GM12873 (cell line): Measurements from ENCODE around the gene ELK1.

ENCODE experiments used
- TF ChIP-seq, protein P1 (sequence below): IDR thresholded peaks from 2 replicates; pipeline ENCODE4 v1.5.1; 2012; ENCODE audit warnings: low read depth, mild to moderate bottlenecking, moderate library complexity, low read length, control low read depth; ENCODE audit not compliant: insufficient read depth; ENCODE audit errors: missing control alignments

The ELK1 gene

GRCh38 chrX:47638816-47639215, 11.5 kb downstream of the ELK1 start:
- TF ChIP-seq, protein P1, sequence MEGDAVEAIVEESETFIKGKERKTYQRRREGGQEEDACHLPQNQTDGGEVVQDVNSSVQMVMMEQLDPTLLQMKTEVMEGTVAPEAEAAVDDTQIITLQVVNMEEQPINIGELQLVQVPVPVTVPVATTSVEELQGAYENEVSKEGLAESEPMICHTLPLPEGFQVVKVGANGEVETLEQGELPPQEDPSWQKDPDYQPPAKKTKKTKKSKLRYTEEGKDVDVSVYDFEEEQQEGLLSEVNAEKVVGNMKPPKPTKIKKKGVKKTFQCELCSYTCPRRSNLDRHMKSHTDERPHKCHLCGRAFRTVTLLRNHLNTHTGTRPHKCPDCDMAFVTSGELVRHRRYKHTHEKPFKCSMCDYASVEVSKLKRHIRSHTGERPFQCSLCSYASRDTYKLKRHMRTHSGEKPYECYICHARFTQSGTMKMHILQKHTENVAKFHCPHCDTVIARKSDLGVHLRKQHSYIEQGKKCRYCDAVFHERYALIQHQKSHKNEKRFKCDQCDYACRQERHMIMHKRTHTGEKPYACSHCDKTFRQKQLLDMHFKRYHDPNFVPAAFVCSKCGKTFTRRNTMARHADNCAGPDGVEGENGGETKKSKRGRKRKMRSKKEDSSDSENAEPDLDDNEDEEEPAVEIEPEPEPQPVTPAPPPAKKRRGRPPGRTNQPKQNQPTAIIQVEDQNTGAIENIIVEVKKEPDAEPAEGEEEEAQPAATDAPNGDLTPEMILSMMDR: no peak

DNA sequence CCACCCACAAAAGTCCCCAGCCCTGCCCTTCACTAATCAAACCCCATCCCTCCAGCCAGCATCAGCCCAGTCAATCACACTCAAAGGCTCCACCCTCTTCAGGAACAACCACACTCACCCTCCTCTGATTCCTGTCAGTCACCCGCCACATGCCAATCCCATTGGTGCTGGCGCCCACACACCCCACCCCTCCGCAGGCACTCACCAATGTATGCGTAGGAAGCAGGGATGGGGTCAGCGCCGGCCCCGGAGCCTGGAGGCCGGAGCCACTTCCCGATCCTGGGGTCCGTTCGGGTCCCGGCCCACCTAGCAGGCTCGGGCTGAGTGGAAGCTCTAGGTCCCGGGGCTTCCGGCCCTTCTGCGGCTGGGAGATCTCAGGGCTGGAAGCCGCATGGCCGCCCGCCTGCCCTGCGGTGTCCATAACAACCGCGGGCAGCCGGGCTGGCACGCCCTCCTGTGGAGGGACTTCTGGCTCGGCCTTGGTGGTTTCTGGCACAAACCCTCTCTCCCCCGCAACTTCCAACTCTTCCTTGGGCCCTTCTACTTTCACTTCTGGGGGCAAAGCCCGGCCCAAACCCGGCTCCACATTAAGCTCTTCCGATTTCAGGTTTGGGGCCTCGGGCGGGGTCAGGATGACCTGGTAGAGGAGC, 12.7 kb downstream of the ELK1 start:
- TF ChIP-seq, protein P1: no peak

GRCh38 chrX:47634871-47635575, 15.3 kb downstream of the ELK1 start:
- TF ChIP-seq, protein P1: no peak

- TF ChIP-seq, protein P1: no peak
These were observed 16.4 kb downstream of the ELK1 start for GRCh38 chrX:47633689-47634590.

DNA sequence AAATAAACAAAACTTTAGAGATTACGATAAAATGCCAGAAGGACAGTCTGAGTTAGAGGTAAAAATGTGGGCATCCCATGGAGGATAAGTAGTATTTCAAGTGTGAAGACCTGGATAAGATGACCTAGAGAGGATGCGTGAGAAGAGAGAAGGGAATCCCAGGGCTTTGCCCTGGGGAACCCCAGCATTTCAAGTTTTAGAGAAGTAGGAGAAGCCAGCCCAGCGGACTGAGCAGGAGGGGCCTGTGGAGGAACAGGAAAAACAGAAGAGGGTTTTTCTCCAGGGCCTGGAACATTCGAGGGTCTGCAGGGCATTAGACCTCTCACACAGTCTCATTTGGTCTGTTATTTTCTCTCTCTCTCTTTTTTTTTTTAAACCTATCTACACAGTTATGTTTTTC, 17.7 kb downstream of the ELK1 start:
- TF ChIP-seq, protein P1: no peak

DNA sequence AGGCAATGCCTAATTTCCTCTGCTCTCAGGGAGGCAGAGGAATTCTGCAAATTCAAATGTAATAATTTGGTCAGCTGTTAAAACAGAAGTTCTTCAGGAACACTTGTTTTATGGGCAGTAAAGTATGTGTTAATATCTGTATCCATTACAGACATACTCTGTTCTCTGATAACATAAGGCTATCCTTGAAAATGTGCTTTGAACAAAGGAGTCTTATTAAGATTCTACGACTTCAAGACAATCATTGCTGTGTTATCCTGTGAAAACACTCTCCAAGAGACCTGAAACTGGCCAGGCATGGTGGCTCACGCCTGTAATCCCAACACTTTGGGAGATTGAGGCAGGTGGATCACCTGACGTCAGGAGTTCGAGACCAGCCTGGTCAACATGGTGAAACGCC, 18.7 kb downstream of the ELK1 start:
- TF ChIP-seq, protein P1: no peak

- TF ChIP-seq, protein P1: no peak
These were observed 20.8 kb downstream of the ELK1 start, which contains the start of gene CFP for GRCh38 chrX:47629419-47630200. CFP (minus strand) TSS chrX:47629930; CDS start chrX:47629844, 86 bp downstream.
